ENCODE results near the gene NEU1.
"Not testable (repeated sequence)": the region's sequence is repeated elsewhere in the genome, so short reads cannot be mapped to it uniquely, and the experiment has no call there.

The NEU1 gene

GRCh38 chr6:31822036-31822821, 40.4 kb downstream of the NEU1 start:
- no peak for DNase-seq (ENCODE audit: low read depth)
- no peak for TF ChIP-seq CTCF (IDR thresholded peaks at IDR 0.05; ENCODE audit: low read depth, low read length, missing control alignments)

GRCh38 chr6:31821301-31822035, 41.2 kb downstream of the NEU1 start:
- DNase-seq (ENCODE audit: low read depth): no peak
- peak overlapping the region; percentile 56 for H3K4me3 ChIP-seq (ENCODE audit: low read depth, low read length)
- TF ChIP-seq CTCF (IDR thresholded peaks at IDR 0.05; ENCODE audit: low read depth, low read length, missing control alignments): no peak

More at GRCh38 chr6:31822036-31822821, 40.4 kb downstream of the NEU1 start:
- H3K4me3 ChIP-seq (ENCODE audit: low read depth, low read length): peak overlapping the region; percentile 67

GRCh38 chr6:31820399-31820798, 42.2 kb downstream of the NEU1 start:
- H3K4me3 ChIP-seq (ENCODE audit: low read depth, low read length); DNase-seq (ENCODE audit: low read depth): not testable (repeated sequence)

GRCh38 chr6:31819871-31820299, 42.7 kb downstream of the NEU1 start:
- no peak for DNase-seq (ENCODE audit: low read depth)
- TF ChIP-seq CTCF (IDR thresholded peaks at IDR 0.05; ENCODE audit: low read depth, low read length, missing control alignments): no peak
- no peak overlapping the region for H3K4me3 ChIP-seq (ENCODE audit: low read depth, low read length)

GRCh38 chr6:31817929-31818511, 44.6 kb downstream of the NEU1 start:
- DNase-seq (ENCODE audit: low read depth); H3K4me3 ChIP-seq (ENCODE audit: low read depth, low read length): not testable (repeated sequence)

GRCh38 chr6:31817133-31817928, 45.3 kb downstream of the NEU1 start:
- H3K4me3 ChIP-seq (ENCODE audit: low read depth, low read length): 0 out of 2 replicates have a peak overlapping the region, but pooled peaks have one; percentile 6
- DNase-seq (ENCODE audit: low read depth): not testable (repeated sequence)

- DNase-seq (ENCODE audit: low read depth): no peak
- no peak for TF ChIP-seq CTCF (IDR thresholded peaks at IDR 0.05; ENCODE audit: low read depth, low read length, missing control alignments)
Observed at GRCh38 chr6:31815025-31815838, 47.4 kb downstream of the NEU1 start, which contains the start of the genes HSPA1A and HSPA1L. Gene HSPA1A, plus strand, starts transcription at chr6:31815543. Its CDS starts 214 bp downstream, at chr6:31815757. Gene HSPA1L, minus strand, starts transcription at chr6:31815283. Its CDS starts 3,311 bp downstream, at chr6:31811972.

More at GRCh38 chr6:31815025-31815838, 47.4 kb downstream of the NEU1 start, which contains the start of the genes HSPA1A and HSPA1L:
- peak within 1 kb of the TSS; percentile 72 for H3K4me3 ChIP-seq (ENCODE audit: low read depth, low read length)

All from GM12864 (cell line).